GM12874 (cell line): ENCODE measurements around the gene CSK.

Source experiments
- CTCF ChIP-seq: IDR thresholded peaks from 2 replicates; pipeline ENCODE4 v1.5.1; 2011; ENCODE audit warnings: low read depth, mild to moderate bottlenecking, control low read depth, low read length, moderate library complexity; ENCODE audit not compliant: insufficient read depth

Gene CSK

GRCh38 chr15:74838746-74839525 is 57.1 kb downstream of the CSK start:
- TF ChIP-seq CTCF = no peak

GRCh38 chr15:74839526-74840395 is 57.9 kb downstream of the CSK start:
- peak; percentile 41 for TF ChIP-seq CTCF

GRCh38 chr15:74840851-74841775 is 59.2 kb downstream of the CSK start:
- TF ChIP-seq CTCF = no peak

GRCh38 chr15:74841891-74842373 is 60.1 kb downstream of the CSK start:
- no peak for TF ChIP-seq CTCF

- TF ChIP-seq CTCF = peak; percentile 76
Measured at GRCh38 chr15:74842581-74843444, 60.9 kb downstream of the CSK start, which contains the start of gene ULK3. Gene ULK3, minus strand, starts transcription at chr15:74843156. Its CDS starts 51 bp downstream, at chr15:74843105.

- TF ChIP-seq CTCF = no peak
Measured at GRCh38 chr15:74843445-74843828, 61.6 kb downstream of the CSK start.
